Retina (tissue), 1 donor: ENCODE measurements around the gene KRT2.

Experiments used
- DNase-seq: peaks from one replicate; pipeline ENCODE4 v3.0.0-alpha.2; 2016

KRT2 gene

GRCh38 chr12:52662093-52662917 is 10.3 kb upstream of the KRT2 start:
- DNase-seq, result no peak

- DNase-seq, result no peak
Measured at GRCh38 chr12:52661668-52662067, 9.7 kb upstream of the KRT2 start.

GRCh38 chr12:52660934-52661499 is 9.0 kb upstream of the KRT2 start:
- DNase-seq, result no peak

- DNase-seq, result no peak
Measured at GRCh38 chr12:52659951-52660350, 7.9 kb upstream of the KRT2 start.

DNA sequence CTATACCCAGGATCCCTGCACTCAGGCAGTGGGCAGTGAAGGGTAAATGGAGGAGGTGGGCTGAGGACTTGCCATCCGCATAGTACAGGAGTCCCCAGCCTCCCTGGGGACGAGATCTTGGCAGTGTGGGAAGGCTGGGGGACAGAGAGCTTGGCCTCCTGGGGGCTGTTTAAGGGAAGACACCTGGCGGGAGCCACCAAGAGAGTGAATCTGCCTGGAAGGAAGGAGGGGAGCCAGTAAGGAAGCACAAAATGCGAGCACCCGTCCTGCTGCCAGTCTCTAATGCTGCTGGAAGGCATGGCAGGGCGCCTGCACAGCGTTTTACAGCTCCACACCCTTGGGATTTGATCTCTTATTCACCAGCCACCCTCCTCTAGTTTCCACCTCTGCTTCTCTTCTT is 7.4 kb upstream of the KRT2 start:
- DNase-seq, result no peak

DNA sequence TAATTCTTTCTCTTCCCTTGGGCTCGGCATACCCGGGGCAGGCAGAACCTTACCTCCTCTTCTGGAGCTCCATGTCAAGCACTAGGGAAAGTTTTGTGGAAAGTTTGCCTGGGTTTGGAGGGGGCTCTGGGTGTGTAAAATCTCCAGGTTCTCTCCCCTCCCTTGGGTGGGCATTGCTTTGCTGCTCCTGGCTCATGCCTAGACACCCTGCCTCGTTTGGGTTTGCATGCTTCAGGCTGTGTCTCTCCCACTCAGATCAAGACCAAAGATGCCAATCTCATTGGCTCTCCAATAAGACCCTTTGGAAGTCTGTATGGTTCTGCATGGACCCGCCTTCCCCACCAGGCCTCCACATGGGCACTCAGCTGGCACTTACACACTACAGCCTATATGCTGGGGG is 6.2 kb upstream of the KRT2 start:
- DNase-seq, result no peak

DNA sequence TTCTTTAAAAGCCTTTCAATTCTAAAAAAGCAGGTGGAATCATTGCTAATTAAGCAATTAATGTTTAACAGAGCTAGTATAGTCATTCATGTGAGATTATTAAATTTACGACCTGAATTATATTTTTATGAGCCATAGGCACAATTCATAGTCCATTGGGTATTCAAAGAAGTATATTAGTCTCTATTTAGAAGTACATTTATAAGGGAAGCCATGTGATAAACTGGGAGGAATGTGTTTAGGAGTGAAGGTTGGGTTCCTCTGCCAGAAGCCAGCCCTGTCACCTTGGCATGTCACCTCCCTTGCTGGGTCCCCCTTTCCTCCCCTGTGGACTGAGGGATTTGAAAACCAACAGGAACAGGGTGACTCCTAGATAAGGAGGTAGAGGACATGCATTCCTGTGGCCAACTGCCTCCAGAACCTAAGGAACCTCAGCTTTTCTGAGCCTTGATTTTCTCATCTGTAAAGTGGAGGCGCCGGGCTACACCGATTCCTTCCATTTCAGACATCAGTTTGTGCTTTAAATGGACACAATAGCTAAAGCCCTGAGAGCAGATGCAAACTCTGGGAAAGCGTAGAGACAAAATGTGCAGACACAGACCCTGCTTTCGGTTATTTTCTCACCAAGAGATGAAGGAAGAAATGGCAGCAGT is 5.4 kb upstream of the KRT2 start:
- no peak for DNase-seq

GRCh38 chr12:52656616-52657015 is 4.6 kb upstream of the KRT2 start:
- no peak for DNase-seq

DNA sequence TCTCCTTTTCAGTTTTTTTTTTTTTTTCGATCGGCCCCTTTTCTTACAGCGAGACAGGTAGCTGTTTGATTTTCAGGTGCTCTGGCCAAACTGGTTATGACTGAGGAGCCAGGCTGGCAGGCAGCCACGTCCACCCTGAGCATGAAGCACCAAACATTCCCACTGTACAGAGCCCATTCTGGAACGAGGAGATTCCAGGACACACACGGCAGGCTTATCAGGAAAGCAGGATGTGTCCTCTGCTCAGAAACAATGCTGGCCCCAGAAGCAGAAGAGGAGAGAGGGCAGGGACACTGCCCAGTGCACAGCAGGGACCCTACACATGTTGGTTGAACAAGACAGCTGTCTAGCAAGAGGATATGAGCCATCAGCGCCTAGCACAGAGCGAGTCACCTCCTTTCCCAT is 3.7 kb upstream of the KRT2 start:
- no peak for DNase-seq

GRCh38 chr12:52655251-52655650 is 3.2 kb upstream of the KRT2 start:
- DNase-seq, result peak; percentile 20

DNA sequence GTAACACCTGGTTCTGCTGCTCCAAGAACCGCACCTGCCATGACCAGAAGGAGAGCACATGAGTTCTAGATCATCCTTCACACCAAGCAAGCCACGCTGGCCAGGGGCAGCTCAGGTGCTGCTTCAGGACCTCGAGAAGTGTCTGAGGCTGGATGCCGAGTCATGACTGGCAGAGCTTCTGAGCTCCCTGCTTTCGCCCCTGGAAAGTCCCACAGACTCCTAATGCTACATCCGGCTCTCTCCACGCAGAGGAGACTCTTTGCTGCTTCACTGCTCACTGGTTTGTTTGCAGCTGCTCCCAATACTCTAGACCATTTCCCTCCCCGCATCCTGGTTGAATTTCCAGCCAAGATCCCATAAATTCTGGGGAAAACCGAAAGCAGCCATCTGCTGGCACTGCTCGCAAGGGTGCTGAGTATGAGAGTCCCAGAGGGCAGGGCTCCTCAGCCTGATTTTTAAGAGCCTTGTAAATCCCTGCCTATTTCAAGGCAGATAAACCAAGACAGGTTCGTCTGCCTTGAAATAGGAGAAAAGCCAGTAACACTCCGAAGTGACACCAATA is 1.4 kb downstream of the KRT2 start:
- DNase-seq, result no peak

GRCh38 chr12:52649066-52649465 is 2.9 kb downstream of the KRT2 start:
- DNase-seq, result no peak

- DNase-seq, result no peak
Measured at GRCh38 chr12:52648012-52648550, 3.9 kb downstream of the KRT2 start.

DNA sequence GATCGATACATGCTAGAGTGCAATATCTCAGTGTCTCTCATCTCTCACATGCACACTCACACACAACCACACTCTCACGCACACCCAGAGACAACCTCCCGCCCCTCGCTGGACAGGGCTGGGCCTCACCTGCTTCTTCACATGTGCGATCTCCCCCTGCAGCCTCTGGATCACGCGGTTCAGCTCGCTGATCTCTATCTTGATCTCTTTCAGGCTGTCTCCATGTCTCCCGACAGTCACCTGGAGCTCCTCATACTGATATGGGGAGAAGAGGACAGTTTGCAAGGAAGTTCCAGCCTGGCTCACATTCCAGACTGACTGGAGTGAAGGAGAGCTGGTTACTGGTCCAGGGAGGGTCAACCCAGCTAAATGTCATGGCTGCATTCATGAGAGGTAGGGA is 4.4 kb downstream of the KRT2 start:
- no peak for DNase-seq

GRCh38 chr12:52646613-52647012 is 5.4 kb downstream of the KRT2 start:
- DNase-seq, result no peak

GRCh38 chr12:52645982-52646381 is 6.0 kb downstream of the KRT2 start:
- no peak for DNase-seq

DNA sequence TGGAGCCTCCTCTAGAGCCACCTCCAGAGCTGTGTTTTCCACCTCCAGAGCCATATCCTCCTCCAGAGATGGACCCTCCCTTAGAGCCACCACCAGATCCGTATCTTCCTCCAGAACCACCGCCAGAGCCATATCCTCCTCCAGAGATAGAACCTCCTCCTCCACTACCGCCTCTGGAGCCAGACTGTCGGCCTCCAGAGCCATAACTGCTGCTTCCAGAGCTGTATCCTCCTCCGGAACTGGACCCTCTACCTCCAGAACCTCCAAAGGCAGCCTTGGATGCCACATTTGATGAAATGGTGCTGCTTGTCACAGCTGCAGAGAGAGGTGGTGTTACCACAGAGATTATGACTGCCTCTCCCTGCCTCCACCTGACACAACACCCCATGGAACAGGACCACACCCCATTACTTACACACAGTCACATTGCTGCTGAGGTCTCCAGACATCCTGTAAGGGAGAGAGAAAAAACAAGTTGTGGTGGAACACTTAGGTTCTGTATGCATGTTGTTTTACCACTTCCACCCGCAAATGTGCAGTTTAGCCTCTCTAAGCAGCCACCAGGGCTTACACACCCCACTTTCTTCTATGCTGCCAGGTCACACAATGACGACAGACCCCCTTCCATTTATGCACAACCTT is 6.8 kb downstream of the KRT2 start:
- DNase-seq, result no peak

DNA sequence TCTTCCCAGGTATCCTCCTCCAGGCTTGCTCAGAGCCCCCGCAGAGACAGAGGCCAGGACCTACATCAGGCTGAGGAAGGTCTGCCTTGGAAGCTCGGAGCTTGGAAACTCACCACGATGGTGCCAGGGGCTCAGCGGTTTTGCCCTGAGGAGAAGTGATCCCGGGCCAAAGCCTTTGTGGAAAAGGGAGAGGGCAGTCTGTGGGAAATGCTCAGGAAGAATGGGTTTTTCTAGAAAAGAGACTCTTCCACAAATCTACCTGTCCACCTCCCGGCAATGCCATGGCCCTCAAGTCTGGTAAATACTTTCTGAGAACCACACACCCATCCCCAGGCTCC is 8.0 kb downstream of the KRT2 start:
- no peak for DNase-seq

- no peak for DNase-seq
Measured at GRCh38 chr12:52643233-52644077, 8.6 kb downstream of the KRT2 start.

DNA sequence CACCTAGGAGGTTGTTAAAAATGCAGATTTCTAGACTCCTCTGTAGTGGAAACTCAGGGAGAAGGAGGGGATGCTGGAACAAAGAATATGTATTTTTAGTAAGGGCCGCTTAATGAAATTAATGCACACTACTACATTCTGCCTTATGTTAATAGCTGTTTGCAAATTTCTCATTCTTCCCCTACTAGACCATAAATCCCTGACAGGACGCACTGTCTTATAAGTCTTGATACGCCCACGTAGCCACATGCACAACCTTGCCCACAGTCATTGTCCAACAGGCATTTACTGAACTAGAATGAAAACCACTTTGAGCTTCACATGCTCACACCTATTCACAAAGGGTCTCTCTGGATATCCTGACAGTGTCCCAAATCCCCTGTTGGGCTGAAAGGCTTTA is 10.5 kb downstream of the KRT2 start:
- no peak for DNase-seq

DNA sequence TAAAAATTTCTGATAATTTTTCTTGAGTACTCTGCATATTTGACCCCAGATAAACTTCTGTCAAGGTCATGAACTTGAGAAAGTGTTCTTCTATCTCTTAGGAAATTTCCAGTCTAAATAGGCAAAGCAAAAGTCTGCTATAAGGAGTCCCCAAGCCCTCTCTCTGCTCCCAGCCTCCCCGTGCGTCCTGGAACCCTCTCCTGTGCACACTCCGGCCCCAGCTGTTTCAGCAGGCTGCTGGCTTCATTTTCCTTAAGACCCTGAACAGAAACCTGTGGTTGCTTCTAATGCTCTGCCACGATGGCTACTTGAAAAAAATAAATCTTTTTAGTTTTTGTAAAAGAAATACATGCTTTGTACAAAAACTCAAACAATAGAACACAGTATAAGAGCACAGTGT is 14.7 kb downstream of the KRT2 start:
- no peak for DNase-seq

GRCh38 chr12:52636592-52637258 is 15.3 kb downstream of the KRT2 start:
- no peak for DNase-seq
